ENCODE results near the gene CYP19A1. TPM values are rescaled to one million over a fixed set of nuclear protein-coding genes. Genes with fewer than 3 reads are reported as not detected.

The CYP19A1 gene
- total RNA-seq, 1 donor from 2014 or later, result not detected

GRCh38 chr15:51203797-51204196, 134.6 kb downstream of the CYP19A1 start:
- Mint-ChIP-seq H3K4me3 (ENCODE audit: unreplicated experiment) (no peak overlapping the region), H3K9me3 (ENCODE audit: unreplicated experiment) (no peaks in the 10 kb centered on the region), H3K27me3 (ENCODE audit: unreplicated experiment) (no peaks in the 10 kb centered on the region), H3K27ac (ENCODE audit: unreplicated experiment) (no peak overlapping the region), H3K36me3 (ENCODE audit: unreplicated experiment) (no peaks in the 10 kb centered on the region), H3K4me1 (ENCODE audit: low read depth, unreplicated experiment) (no peaks in the 10 kb centered on the region)
- no peak for DNase-seq
- TF ChIP-seq CTCF (IDR thresholded peaks at IDR 0.05; ENCODE audit: partially characterized antibody, unreplicated experiment), result no peak

DNA sequence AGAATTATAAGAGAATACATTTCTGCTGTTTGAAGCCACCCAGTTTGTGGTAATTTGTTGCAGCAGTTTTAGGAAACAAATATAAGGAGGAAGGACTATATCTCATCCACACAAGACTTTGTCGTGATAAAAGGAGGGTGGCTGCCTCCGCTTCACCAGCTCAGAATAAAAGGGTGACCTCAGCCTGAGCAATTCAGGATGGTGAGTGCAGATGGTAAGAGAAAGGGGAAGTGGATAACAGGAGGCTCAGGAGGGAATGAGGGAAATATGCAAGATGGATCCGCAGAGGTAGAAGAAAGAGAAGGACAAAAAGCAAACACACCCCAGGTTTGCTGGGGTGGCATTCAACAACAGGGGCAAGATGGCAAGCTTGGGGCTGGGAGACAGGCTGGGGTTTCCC, 135.6 kb downstream of the CYP19A1 start:
- no peaks in the 10 kb centered on the region for H3K9me3 Mint-ChIP-seq (ENCODE audit: unreplicated experiment)
- no peak overlapping the region for H3K4me3 Mint-ChIP-seq (ENCODE audit: unreplicated experiment)
- no peak overlapping the region for H3K27ac Mint-ChIP-seq (ENCODE audit: unreplicated experiment)
- TF ChIP-seq CTCF (IDR thresholded peaks at IDR 0.05; ENCODE audit: partially characterized antibody, unreplicated experiment), result no peak
- H3K4me1 Mint-ChIP-seq (ENCODE audit: low read depth, unreplicated experiment), result no peaks in the 10 kb centered on the region
- no peak for DNase-seq
- no peaks in the 10 kb centered on the region for H3K27me3 Mint-ChIP-seq (ENCODE audit: unreplicated experiment)
- no peaks in the 10 kb centered on the region for H3K36me3 Mint-ChIP-seq (ENCODE audit: unreplicated experiment)

DNA sequence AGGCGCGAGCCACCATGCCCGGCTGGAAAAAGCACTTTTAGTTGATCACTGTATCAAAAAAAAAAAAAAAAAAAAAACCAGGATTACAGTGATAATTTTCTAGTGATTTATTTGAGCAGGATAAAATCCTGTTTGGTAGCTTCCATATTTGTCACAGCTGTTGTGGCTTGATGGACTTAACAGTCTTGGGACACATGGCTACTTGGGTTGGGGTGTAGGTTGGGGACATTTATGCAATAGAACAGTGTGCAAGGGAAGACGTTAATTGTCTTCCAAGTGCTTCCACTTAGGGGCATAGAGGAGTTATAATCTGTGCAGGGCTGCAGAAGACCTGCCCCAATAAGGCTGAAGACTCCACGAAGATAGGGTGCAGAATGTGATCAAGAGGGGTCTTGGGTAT, 136.8 kb downstream of the CYP19A1 start:
- no peak overlapping the region for H3K4me3 Mint-ChIP-seq (ENCODE audit: unreplicated experiment)
- no peak for DNase-seq
- H3K4me1 Mint-ChIP-seq (ENCODE audit: low read depth, unreplicated experiment), result no peaks in the 10 kb centered on the region
- no peaks in the 10 kb centered on the region for H3K27me3 Mint-ChIP-seq (ENCODE audit: unreplicated experiment)
- no peaks in the 10 kb centered on the region for H3K36me3 Mint-ChIP-seq (ENCODE audit: unreplicated experiment)
- no peak for TF ChIP-seq CTCF (IDR thresholded peaks at IDR 0.05; ENCODE audit: partially characterized antibody, unreplicated experiment)
- H3K9me3 Mint-ChIP-seq (ENCODE audit: unreplicated experiment), result no peaks in the 10 kb centered on the region
- H3K27ac Mint-ChIP-seq (ENCODE audit: unreplicated experiment), result no peak overlapping the region

- H3K4me3 Mint-ChIP-seq (ENCODE audit: unreplicated experiment), result no peak overlapping the region
- no peaks in the 10 kb centered on the region for H3K27me3 Mint-ChIP-seq (ENCODE audit: unreplicated experiment)
- no peak for DNase-seq
- no peak for TF ChIP-seq CTCF (IDR thresholded peaks at IDR 0.05; ENCODE audit: partially characterized antibody, unreplicated experiment)
- H3K27ac Mint-ChIP-seq (ENCODE audit: unreplicated experiment), result no peak overlapping the region
- no peaks in the 10 kb centered on the region for H3K36me3 Mint-ChIP-seq (ENCODE audit: unreplicated experiment)
- H3K4me1 Mint-ChIP-seq (ENCODE audit: low read depth, unreplicated experiment), result no peaks in the 10 kb centered on the region
- no peaks in the 10 kb centered on the region for H3K9me3 Mint-ChIP-seq (ENCODE audit: unreplicated experiment)
Measured at GRCh38 chr15:51200792-51201191, 137.6 kb downstream of the CYP19A1 start.

DNA sequence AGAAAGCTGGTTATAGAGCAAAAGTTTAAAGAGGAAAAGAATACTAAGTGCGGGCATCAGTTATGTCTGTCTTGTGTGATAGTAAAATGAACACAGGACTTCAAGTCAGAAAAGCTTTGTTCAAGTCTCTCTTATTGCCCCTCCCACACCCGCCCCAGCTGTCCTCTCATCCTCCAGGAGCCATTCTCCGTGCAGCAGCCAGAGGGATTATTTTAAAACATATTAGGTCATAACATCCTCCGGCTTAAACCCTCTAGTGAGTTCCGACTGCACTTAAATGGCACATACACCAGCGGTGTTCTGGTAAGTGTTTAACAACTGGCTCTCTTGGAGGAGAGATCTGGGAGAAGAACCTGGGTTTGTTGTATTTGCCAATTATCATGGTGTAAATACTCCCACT, 138.9 kb downstream of the CYP19A1 start:
- no peak for DNase-seq
- no peaks in the 10 kb centered on the region for H3K9me3 Mint-ChIP-seq (ENCODE audit: unreplicated experiment)
- no peaks in the 10 kb centered on the region for H3K36me3 Mint-ChIP-seq (ENCODE audit: unreplicated experiment)
- no peaks in the 10 kb centered on the region for H3K27me3 Mint-ChIP-seq (ENCODE audit: unreplicated experiment)
- no peak for TF ChIP-seq CTCF (IDR thresholded peaks at IDR 0.05; ENCODE audit: partially characterized antibody, unreplicated experiment)
- no peaks in the 10 kb centered on the region for H3K4me1 Mint-ChIP-seq (ENCODE audit: low read depth, unreplicated experiment)
- H3K27ac Mint-ChIP-seq (ENCODE audit: unreplicated experiment), result no peak overlapping the region
- H3K4me3 Mint-ChIP-seq (ENCODE audit: unreplicated experiment), result no peak overlapping the region
